ENCODE data around the gene CELF2.

- peak; percentile 71 for TF ChIP-seq POLR2AphosphoS5 (IDR thresholded peaks at IDR 0.05)
- TF ChIP-seq SMC3 (conservative IDR thresholded peaks at IDR 0.05; ENCODE audit: poor library complexity) = no peak
- peak; percentile 16 for TF ChIP-seq CTCF (IDR thresholded peaks at IDR 0.05; ENCODE audit: poor library complexity, severe bottlenecking)
- peak; percentile 24 for TF ChIP-seq RAD21 (conservative IDR thresholded peaks at IDR 0.05)
- no peak for TF ChIP-seq EZH2 (IDR thresholded peaks at IDR 0.05; ENCODE audit: borderline replicate concordance, insufficient read depth, low read length, poor library complexity, severe bottlenecking)
- TF ChIP-seq EP300 (conservative IDR thresholded peaks at IDR 0.05; ENCODE audit: poor library complexity, severe bottlenecking) = peak; percentile 98
- TF ChIP-seq REST (IDR thresholded peaks at IDR 0.05; ENCODE audit: borderline replicate concordance) = peak; percentile 100
- TF ChIP-seq TAF1 (IDR thresholded peaks at IDR 0.05; ENCODE audit: low read depth) = no peak
Measured at GRCh38 chr10:11115337-11115736, 97.7 kb downstream of the CELF2 start.
